Measurements from ENCODE around the gene KAZN.

KAZN gene

DNA sequence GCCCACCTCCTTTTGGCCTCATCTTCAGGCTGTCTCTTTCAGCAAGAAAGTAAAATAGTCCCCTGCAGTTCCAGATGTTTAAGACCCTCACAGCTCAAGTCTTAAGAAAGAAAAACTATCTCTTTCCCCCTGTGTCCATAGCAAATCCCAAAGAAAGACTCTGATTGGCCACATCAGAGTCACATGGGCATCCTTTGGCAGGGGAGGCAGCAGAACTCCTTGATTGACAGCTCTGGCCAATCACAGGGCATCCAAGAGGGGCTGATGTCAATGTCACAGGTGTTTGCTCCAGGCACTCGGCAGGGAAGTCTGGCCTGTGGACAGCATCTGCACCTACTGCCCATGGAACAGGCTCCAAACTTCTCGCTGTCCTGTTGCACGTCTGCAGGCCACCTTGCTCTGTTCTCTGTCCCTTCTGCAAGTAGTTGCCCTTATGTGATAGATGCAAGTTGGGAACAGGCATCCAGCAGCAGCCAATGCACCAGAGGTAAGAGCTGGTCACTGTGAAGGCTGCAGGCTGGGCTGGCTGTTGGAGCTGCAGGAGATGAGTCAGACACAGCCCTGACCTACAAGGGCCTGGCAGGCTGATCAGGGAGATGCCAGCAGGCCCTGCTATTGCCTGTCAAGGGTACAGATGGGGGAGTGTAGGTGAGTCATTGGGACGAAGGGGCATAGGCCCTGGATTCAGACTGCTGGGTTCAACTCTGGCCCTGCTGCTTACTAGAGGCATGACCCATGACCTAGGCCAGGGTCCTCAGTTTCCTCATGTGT lies 458.2 kb downstream of the KAZN start:
- peaks cover 7% of the 10 kb centered on the region for H3K27me3 Mint-ChIP-seq
- ATAC-seq (ENCODE audit: low read depth) = no peak
- DNase-seq (ENCODE audit: low spot score in 2 of 2) = no peak
- H3K9me3 Mint-ChIP-seq = peaks cover 9% of the 10 kb centered on the region
- no peak overlapping the region for H3K27ac Mint-ChIP-seq
- H3K4me1 Mint-ChIP-seq = no peaks in the 10 kb centered on the region
- no peak overlapping the region for H3K4me3 Mint-ChIP-seq
- peaks cover 4% of the 10 kb centered on the region for H3K36me3 Mint-ChIP-seq

DNA sequence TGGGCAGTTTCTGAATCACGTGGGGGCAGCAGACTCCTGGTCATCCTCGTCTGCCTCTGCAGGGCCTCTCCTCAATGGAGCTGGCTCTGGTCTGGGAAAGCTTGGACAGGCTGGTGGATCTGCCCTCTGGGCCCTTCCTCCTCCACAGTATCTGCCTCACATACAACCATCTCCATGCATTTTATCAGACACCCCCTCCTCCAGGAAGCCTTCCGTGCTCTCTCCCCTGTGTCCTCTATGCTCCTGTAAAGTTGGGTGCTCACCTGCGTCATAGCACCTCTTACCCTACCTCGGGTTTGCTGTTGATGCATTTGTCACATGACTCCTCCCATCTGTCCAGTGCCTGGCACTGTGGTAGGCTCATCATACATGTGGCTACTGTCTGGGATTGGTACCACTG lies 459.3 kb downstream of the KAZN start:
- Mint-ChIP-seq H3K27ac (no peak overlapping the region), H3K36me3 (no peaks in the 10 kb centered on the region), H3K9me3 (peaks cover 4% of the 10 kb centered on the region), H3K4me1 (no peaks in the 10 kb centered on the region), H3K27me3 (peaks cover 7% of the 10 kb centered on the region), H3K4me3 (no peak overlapping the region)
- DNase-seq (ENCODE audit: low spot score in 2 of 2) (no peak), ATAC-seq (ENCODE audit: low read depth) (no peak)

DNA sequence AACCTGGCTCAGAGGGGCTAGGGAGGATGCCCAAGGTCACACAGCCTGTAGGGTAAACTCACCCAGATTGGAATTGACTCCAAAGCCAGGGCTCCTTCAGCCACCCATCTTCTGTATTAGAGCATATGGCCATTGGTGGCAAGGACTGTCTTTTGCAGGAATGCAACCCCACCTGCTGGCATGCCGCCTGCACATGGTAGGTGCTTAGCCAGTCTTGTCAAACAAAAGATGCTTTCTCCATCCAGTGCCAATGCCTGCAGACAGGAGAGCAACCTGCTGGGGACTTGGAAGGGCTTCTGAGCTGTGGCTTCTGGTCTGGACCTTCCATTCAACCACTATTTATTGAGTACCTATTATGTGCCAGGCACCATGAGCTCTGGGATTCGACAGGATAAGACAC lies 459.8 kb downstream of the KAZN start:
- Mint-ChIP-seq H3K4me1 (no peaks in the 10 kb centered on the region), H3K4me3 (no peak overlapping the region), H3K27ac (no peak overlapping the region), H3K36me3 (no peaks in the 10 kb centered on the region), H3K9me3 (peaks cover 2% of the 10 kb centered on the region), H3K27me3 (peaks cover 7% of the 10 kb centered on the region)
- no peak for DNase-seq (ENCODE audit: low spot score in 2 of 2)
- ATAC-seq (ENCODE audit: low read depth) = no peak

DNA sequence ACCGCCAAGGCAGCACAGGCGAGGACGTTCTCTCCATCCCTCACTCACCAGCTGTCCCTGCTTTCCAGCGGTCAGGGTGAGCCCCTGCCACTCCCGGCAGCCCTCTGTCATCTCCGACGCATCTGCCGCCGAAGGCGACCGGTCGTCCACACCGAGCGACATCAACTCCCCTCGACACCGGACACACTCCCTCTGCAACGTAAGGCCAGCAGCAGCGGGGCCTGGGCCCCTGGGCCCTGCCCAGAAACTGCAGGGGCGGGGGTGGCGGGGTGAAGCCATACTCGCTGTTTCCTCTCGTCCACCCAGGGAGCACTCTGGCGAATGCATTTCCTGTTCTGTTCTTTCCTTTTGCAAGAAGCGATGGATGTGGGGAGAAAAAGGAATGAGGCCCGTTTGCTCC lies 461.6 kb downstream of the KAZN start:
- ATAC-seq (ENCODE audit: low read depth) (no peak), DNase-seq (ENCODE audit: low spot score in 2 of 2) (no peak)
- Mint-ChIP-seq H3K4me3 (no peak overlapping the region), H3K9me3 (peaks cover 2% of the 10 kb centered on the region), H3K27ac (no peak overlapping the region), H3K27me3 (peaks cover 7% of the 10 kb centered on the region), H3K4me1 (no peaks in the 10 kb centered on the region), H3K36me3 (no peaks in the 10 kb centered on the region)

DNA sequence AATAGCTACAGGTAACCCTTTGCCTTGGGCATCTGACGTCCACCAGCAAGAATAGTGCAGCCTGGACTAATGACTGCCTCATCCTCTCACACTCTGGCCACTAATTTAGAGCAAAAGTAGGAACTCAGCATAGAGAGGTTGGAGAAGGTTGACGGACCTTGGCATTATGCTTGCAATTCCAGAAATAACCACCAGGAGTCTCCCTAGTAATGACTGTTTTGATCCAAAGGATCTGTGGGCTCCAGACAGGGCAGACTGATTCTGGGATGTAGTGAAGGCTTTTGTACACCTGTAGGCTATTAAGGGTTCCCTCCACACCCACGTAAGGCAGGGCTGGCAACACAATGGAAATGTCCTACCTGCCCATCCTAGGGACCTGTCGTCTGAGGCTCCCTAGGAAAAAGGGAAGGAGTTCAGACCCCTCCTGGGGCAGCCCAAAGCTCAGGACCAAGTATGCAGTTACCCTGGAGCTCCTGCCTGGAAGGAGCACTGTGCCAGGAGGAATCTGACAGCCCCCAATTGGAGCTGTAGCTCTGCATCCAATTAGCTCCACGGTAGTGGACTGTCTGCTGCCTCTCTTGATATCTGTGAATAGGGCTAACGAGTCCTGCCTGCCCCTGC lies 464.1 kb downstream of the KAZN start:
- DNase-seq (ENCODE audit: low spot score in 2 of 2) = no peak
- Mint-ChIP-seq H3K36me3 (no peaks in the 10 kb centered on the region), H3K27me3 (peaks cover 3% of the 10 kb centered on the region), H3K9me3 (peaks cover 4% of the 10 kb centered on the region), H3K27ac (no peak overlapping the region), H3K4me1 (no peaks in the 10 kb centered on the region), H3K4me3 (no peak overlapping the region)
- ATAC-seq (ENCODE audit: low read depth) = no peak

DNA sequence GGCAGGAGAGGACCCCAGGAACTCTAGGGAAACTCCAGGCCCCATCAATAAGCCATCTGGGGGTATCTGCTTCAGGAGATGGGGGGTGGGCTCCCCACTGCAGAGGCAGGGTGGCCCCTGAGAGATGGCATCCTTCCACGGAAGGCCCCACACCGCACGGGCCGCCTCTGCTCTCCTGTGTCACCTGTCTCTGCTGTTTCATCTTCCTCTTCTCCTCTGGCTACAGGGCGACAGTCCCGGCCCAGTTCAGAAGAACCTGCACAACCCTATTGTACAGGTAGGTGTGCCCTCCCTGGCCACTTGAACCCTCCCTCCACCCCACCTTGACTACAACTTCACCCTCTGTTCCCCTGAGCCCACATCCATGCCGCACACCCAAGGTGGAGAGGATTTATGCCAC lies 464.9 kb downstream of the KAZN start:
- ATAC-seq (ENCODE audit: low read depth) (no peak), DNase-seq (ENCODE audit: low spot score in 2 of 2) (no peak)
- no peaks in the 10 kb centered on the region for H3K27me3 Mint-ChIP-seq
- H3K4me1 Mint-ChIP-seq = no peaks in the 10 kb centered on the region
- H3K9me3 Mint-ChIP-seq = peaks cover 4% of the 10 kb centered on the region
- no peak overlapping the region for H3K27ac Mint-ChIP-seq
- no peaks in the 10 kb centered on the region for H3K36me3 Mint-ChIP-seq
- no peak overlapping the region for H3K4me3 Mint-ChIP-seq

DNA sequence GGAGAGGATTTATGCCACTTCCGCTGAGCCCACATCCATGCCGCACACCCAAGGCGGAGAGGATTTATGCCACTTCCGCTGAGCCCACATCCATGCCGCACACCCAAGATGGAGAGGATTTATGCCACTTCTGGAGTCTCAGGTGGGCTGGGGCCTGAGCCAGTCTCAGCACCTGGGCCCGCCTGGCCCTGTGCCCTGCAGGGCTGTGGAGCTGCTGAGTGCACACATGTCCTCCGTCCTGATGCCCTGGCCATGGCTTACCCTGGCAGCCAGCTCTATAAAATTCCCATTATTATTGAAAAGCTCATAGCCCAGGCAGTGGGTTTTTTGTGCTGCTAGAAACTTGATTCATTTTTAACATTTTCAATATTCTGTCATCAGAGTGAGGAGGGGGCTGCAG lies 465.3 kb downstream of the KAZN start:
- Mint-ChIP-seq H3K9me3 (peaks cover 4% of the 10 kb centered on the region), H3K36me3 (no peaks in the 10 kb centered on the region), H3K4me3 (no peak overlapping the region), H3K27me3 (no peaks in the 10 kb centered on the region), H3K4me1 (no peaks in the 10 kb centered on the region), H3K27ac (no peak overlapping the region)
- ATAC-seq (ENCODE audit: low read depth) (no peak), DNase-seq (ENCODE audit: low spot score in 2 of 2) (no peak)

DNA sequence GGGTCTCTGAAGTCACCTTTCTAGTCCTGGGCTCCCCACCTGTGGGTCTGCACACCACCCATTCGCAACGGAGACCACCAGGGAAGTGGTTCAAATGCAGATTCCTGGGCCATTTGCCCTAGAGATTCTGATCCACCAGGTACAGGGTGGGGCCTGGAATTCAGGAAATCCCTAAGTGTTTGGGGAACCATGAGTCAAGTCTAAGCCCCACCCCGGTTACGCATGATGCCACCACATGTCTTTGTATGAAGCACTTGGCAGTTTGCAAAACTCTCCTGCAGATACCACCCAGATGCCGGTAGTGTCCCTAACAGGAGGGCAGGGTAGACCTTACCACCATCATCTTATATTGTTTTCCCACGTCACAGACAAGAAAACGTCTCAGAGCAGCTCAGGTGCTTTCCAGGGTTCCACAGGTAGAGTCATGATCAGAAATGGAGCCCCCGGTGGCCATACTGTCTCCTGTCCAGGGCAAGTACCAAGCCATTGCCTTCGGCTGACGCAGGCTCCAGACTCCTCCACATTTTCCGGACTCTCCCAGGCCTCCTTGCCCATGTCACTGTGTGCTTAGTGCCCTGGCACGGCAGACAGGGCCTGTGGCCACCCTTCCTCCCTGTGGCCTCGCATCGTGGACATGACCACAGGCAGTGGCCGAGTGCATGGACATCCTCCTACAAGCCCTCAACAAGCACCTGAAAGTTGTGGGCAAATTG lies 465.9 kb downstream of the KAZN start:
- no peak for DNase-seq (ENCODE audit: low spot score in 2 of 2)
- ATAC-seq (ENCODE audit: low read depth) = no peak
- H3K4me1 Mint-ChIP-seq = no peaks in the 10 kb centered on the region
- H3K4me3 Mint-ChIP-seq = no peak overlapping the region
- no peak overlapping the region for H3K27ac Mint-ChIP-seq
- H3K36me3 Mint-ChIP-seq = no peaks in the 10 kb centered on the region
- peaks cover 4% of the 10 kb centered on the region for H3K9me3 Mint-ChIP-seq
- no peaks in the 10 kb centered on the region for H3K27me3 Mint-ChIP-seq

DNA sequence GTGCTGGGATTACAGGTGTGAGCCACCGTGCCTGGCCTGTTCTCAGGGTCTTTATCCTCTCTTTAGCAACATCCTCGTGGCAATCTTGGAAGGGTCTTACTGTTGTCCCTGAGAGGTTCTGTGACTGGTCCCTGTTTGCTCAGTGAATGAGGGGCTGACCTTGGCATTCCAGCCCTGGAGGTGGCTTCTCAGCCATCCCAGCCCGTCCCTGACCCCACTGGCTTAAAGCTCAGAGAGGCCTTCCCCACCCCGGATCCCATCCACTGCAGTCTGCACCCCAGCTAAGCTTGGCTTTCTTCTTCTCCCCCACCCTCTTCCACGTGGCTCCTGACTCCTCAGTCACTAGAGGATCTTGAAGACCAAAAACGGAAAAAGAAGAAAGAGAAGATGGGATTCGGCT lies 466.8 kb downstream of the KAZN start:
- ATAC-seq (ENCODE audit: low read depth) = no peak

DNA sequence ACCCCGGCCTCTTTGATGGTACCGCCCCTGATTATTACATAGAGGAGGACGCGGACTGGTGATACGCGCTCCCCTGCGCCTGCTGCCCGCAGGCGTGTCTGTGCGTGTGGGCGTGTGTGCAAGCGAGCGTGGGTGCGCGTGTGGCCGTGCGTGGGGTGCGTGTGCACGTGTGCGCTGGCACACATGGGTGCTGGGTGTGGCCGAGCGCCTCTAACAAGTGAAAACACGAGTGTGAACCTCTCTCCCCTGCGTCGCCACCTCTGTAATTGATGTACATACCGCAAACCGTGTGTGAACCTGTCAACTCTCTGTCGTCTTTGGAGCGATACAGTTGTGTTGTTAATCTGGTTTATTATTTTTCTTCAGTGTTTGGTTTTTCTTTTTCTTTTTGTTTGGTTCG lies 467.3 kb downstream of the KAZN start:
- no peak overlapping the region for H3K4me3 Mint-ChIP-seq
- DNase-seq (ENCODE audit: low spot score in 2 of 2) (no peak), ATAC-seq (ENCODE audit: low read depth) (no peak)
- no peak overlapping the region for H3K27ac Mint-ChIP-seq
- H3K9me3 Mint-ChIP-seq = peaks cover 4% of the 10 kb centered on the region
- H3K27me3 Mint-ChIP-seq = no peaks in the 10 kb centered on the region
- no peaks in the 10 kb centered on the region for H3K4me1 Mint-ChIP-seq
- H3K36me3 Mint-ChIP-seq = no peaks in the 10 kb centered on the region

More for the DNA sequence above, 466.8 kb downstream of the KAZN start:
- Mint-ChIP-seq H3K36me3 (no peaks in the 10 kb centered on the region), H3K4me3 (no peak overlapping the region), H3K27ac (no peak overlapping the region), H3K4me1 (no peaks in the 10 kb centered on the region), H3K9me3 (peaks cover 4% of the 10 kb centered on the region), H3K27me3 (no peaks in the 10 kb centered on the region)
- DNase-seq (ENCODE audit: low spot score in 2 of 2) = no peak

DNA sequence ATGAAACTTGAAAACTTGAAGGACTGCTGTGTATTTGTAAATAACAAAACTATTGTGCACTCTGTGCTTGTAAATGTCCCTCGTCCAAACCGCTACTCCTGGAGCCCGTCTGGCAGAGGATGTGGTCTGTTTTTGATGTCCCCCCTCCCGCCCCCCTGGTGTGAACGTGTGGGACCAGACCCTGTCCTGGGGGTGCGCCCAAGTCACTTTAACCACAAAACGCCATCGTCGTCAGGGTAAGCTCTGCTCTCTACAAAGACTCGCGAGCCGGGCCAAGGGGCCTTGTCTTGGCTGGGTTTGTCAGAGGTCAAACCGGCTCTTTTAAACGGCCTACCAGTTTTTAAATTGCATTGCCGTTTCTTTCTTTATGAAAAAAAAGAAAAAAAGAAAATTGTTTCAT lies 467.7 kb downstream of the KAZN start:
- DNase-seq (ENCODE audit: low spot score in 2 of 2) = no peak

DNA sequence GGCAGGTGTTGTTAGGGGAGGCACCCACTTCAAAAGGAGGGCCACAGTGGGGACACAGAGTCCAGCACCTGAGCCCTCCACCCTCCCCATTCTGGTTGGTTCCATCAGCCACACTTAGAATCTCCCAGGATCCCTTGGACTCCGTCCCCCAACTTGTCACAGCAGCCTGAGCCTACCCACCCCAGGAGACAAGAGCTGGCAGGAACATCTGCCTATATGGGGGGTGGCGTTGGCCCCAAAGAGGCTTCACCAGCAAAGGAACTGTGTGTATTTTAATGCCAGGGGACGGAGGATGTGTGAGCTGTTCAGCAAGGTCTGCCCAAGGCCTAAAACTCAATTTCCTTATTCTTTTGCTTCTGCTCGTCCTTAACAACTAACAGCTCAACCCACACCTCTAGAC lies 468.7 kb downstream of the KAZN start:
- ATAC-seq (ENCODE audit: low read depth) = no peak
- Mint-ChIP-seq H3K4me1 (peaks cover 3% of the 10 kb centered on the region), H3K27me3 (no peaks in the 10 kb centered on the region), H3K4me3 (no peak overlapping the region), H3K27ac (no peak overlapping the region), H3K36me3 (no peaks in the 10 kb centered on the region), H3K9me3 (peaks cover 4% of the 10 kb centered on the region)
- DNase-seq (ENCODE audit: low spot score in 2 of 2) = no peak

More for the DNA sequence above, 467.7 kb downstream of the KAZN start:
- Mint-ChIP-seq H3K36me3 (no peaks in the 10 kb centered on the region), H3K9me3 (peaks cover 4% of the 10 kb centered on the region), H3K27me3 (no peaks in the 10 kb centered on the region), H3K4me1 (no peaks in the 10 kb centered on the region), H3K27ac (no peak overlapping the region), H3K4me3 (no peak overlapping the region)
- no peak for ATAC-seq (ENCODE audit: low read depth)

DNA sequence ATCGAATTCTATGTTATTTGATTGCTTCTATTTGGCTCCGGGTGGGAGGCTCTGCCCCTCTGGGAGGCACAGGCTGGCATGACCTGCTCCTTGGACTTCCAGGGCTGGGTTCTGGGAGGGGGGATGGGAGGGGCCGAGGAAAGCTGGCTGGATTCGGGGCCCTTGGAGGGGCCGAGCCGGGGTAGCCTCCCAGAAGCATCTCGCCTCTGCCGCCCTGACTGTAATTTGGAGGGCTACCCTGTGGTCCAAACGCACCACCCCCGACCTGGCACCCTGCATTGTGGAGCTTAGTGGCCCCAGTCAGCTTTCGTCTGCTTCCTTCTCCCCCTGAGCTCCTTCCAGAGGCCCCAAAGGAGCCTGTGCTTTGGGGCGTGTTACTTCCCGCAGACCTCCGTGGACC lies 469.7 kb downstream of the KAZN start:
- DNase-seq (ENCODE audit: low spot score in 2 of 2) = no peak
- H3K27ac Mint-ChIP-seq = no peak overlapping the region
- H3K4me1 Mint-ChIP-seq = peaks cover 3% of the 10 kb centered on the region
- H3K9me3 Mint-ChIP-seq = peaks cover 1% of the 10 kb centered on the region
- no peaks in the 10 kb centered on the region for H3K36me3 Mint-ChIP-seq
- no peak for ATAC-seq (ENCODE audit: low read depth)
- no peaks in the 10 kb centered on the region for H3K27me3 Mint-ChIP-seq
- H3K4me3 Mint-ChIP-seq = no peak overlapping the region

DNA sequence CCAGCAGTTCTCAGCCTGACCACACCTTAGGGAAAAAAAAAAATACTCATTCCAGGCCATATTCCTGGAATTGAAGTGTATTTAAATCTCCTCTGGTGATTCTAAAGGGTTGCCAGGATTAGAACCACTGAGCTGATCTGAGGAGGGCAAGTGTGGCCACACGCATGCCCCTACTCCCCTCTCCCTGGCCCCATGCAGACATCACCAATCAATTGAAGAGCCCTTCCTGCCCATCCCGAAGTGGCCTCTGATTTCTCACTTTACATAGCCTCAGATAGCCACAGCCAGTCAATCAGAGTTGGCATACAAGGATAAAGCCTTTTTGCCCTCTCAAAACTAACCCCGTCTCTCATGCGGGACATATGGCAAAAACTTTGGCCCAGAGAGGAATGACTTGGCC lies 470.5 kb downstream of the KAZN start:
- no peak overlapping the region for H3K27ac Mint-ChIP-seq
- peaks cover 1% of the 10 kb centered on the region for H3K9me3 Mint-ChIP-seq
- DNase-seq (ENCODE audit: low spot score in 2 of 2) (no peak), ATAC-seq (ENCODE audit: low read depth) (no peak)
- no peak overlapping the region for H3K4me3 Mint-ChIP-seq
- H3K4me1 Mint-ChIP-seq = peaks cover 3% of the 10 kb centered on the region
- H3K36me3 Mint-ChIP-seq = no peaks in the 10 kb centered on the region
- H3K27me3 Mint-ChIP-seq = no peaks in the 10 kb centered on the region

Measured in memory B cell (primary cell).